Esophagus squamous epithelium (tissue), 5 donors: ENCODE results near the gene AAGAB. TPM values are rescaled to one million over a fixed set of nuclear protein-coding genes. Genes with fewer than 3 reads are reported as not detected.
A peak's percentile ranks its signal among the peaks of the same experiment; 100 is the strongest.
"Not testable (repeated sequence)": the region's sequence is repeated elsewhere in the genome, so short reads cannot be mapped to it uniquely, and the experiment has no call there.

Experiments
- DNase-seq: peaks from one replicate; lab custom pipeline; 2025; lab: John Stamatoyannopoulos, UW
- H3K27ac ChIP-seq, 4 donors: fragments of 200-600 bp; sonication (generic); one replicate each; pipeline ENCODE4 v1.5.1; 2016 to 2019; ENCODE audit warnings: mild to moderate bottlenecking in 1 of 4
- H3K27me3 ChIP-seq, 4 donors: fragments of 200-600 bp; sonication (generic); 1 replicate in 3 of 4; 2 replicates in 1 of 4; pipeline versions ENCODE4 v1.5.1 to v1.6.0; 2017 to 2021; ENCODE audit warnings: antibody characterized with exemption in 1 of 4
- H3K36me3 ChIP-seq, 3 donors: fragments of 200-600 bp; sonication (generic); one replicate each; pipeline ENCODE4 v1.5.1; 2016 to 2019
- H3K4me1 ChIP-seq, 3 donors: fragments of 200-600 bp; sonication (generic); one replicate each; pipeline ENCODE4 v1.5.1; 2017 to 2019
- H3K4me3 ChIP-seq, 4 donors: fragments of 200-600 bp; sonication (generic); 1 replicate in 3 of 4; 2 replicates in 1 of 4; pipeline ENCODE4 v1.5.1; 2016 to 2019; ENCODE audit warnings: mild to moderate bottlenecking in 2 of 4, moderate library complexity in 1 of 4
- H3K9me3 ChIP-seq, 3 donors: fragments of 200-600 bp; sonication (generic); one replicate each; pipeline ENCODE4 v1.5.1; 2016 to 2019
- POLR2A ChIP-seq, 4 donors: fragments of 450-650 bp; IDR thresholded peaks; one replicate each; pipeline ENCODE4 v1.6.1; 2017; ENCODE audit warnings: antibody characterized with exemption in 4 of 4, mild to moderate bottlenecking in 4 of 4, moderate library complexity in 3 of 4
- WGBS, 2 donors: methylation state at CpG; one replicate each; pipeline ENCODE4 v1.1.5; 2018; 5-methylcytosine and 5-hydroxymethylcytosine counted together
- intact Hi-C: fragments of 100-400 bp; cut with DNase I; formaldehyde crosslinking; loops from one replicate; pipeline ENCODE4 v1.15.0; 2022
- total RNA-seq, 4 donors: library from RNA; depleted of rRNA; stranded (reverse); fragments of >200 nt; gene quantifications; one replicate each; pipeline ENCODE4 v1.1.0, GENCODE V29; 2016
- TF ChIP-seq, protein P1 (sequence below), 6 experiments: fragments of 450-650 bp in 4 of 6; fragments of 200-600 bp in 2 of 6; sonication (generic) in 2 of 6; IDR thresholded peaks; one replicate each; pipeline ENCODE4 v1.5.1; 2016 to 2019; ENCODE audit warnings: antibody characterized with exemption in 6 of 6, mild to moderate bottlenecking in 4 of 6, moderate library complexity in 4 of 6
- donor health status: DM: yes; HTN: yes; CAD: no.

The AAGAB gene
- total RNA-seq, 4 donors from 2014 or later, result 16.7 to 35.6 (median 31.4) TPM

DNA sequence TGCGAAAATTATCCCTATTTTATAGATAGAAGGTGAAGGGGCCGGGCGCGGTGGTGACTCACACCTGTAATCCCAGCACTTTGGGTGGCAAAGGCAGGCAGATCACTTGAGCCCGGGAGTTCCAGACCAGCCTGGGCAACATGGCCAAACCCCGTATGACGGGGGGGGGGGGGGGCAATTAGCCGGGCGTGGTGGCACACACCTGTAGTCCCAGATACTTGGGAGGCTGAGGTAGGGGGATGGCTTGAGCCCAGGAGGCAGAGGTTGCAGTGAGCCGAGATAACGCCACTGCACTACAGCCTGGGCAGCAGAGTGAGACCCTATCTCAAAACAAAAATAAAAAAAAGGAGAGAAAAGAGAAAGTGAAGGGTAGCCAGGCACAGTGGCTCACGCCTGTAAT lies 1.4 kb downstream of the AAGAB start:
- Histone ChIP-seq H3K27ac (peak overlapping the region in 3 of 4 donors; percentile 88 to 91 (median 89)), H3K4me1 (peaks cover 12 to 30% (median 13%) of the 10 kb centered on the region in 3 donors), H3K9me3 (no peaks in the 10 kb centered on the region), H3K36me3 (no peaks in the 10 kb centered on the region), H3K4me3 (peak overlapping the region; percentile 58 to 89 (median 74)), H3K27me3 (no peaks in the 10 kb centered on the region)
- no peak for DNase-seq
- intact Hi-C loops, result no loop called here
- WGBS, 2 donors, result 50 to 73% methylated on average over 7 of the region's 12 CpGs
- TF ChIP-seq, protein P1, sequence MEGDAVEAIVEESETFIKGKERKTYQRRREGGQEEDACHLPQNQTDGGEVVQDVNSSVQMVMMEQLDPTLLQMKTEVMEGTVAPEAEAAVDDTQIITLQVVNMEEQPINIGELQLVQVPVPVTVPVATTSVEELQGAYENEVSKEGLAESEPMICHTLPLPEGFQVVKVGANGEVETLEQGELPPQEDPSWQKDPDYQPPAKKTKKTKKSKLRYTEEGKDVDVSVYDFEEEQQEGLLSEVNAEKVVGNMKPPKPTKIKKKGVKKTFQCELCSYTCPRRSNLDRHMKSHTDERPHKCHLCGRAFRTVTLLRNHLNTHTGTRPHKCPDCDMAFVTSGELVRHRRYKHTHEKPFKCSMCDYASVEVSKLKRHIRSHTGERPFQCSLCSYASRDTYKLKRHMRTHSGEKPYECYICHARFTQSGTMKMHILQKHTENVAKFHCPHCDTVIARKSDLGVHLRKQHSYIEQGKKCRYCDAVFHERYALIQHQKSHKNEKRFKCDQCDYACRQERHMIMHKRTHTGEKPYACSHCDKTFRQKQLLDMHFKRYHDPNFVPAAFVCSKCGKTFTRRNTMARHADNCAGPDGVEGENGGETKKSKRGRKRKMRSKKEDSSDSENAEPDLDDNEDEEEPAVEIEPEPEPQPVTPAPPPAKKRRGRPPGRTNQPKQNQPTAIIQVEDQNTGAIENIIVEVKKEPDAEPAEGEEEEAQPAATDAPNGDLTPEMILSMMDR (IDR thresholded peaks at IDR 0.05), result no peak

DNA sequence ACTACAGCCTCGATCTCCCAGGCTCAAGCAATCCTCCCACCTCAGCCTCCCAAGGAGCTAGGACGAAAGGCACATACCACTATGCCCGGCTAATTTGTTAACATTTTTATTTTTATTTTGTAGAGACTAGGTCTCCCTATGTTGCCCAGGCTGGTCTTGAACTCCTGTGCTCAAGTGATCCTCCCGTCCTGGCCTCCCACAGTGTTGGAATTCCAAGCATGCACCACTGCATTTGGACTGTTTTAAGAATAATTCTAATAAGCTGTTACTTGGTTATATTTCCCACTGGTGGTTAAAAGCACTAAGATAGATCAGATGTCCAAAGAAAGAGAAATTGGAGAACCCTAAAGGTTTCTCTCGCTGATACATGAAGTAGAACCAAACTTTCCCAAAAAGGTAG lies 3.1 kb downstream of the AAGAB start:
- WGBS, 2 donors, result 89 to 95% methylated on average over 5 of the region's 5 CpGs
- Histone ChIP-seq H3K36me3 (peaks cover 0 to 8% (median 0%) of the 10 kb centered on the region in 3 donors), H3K4me3 (no peak overlapping the region), H3K9me3 (no peaks in the 10 kb centered on the region), H3K27me3 (no peaks in the 10 kb centered on the region), H3K27ac (no peak overlapping the region), H3K4me1 (peaks cover 12 to 30% (median 13%) of the 10 kb centered on the region in 3 donors)
- no peak for DNase-seq
- TF ChIP-seq, protein P1 (IDR thresholded peaks at IDR 0.05), result no peak
- no peak for TF ChIP-seq POLR2A (IDR thresholded peaks at IDR 0.05)
- intact Hi-C loops, result no loop called here

DNA sequence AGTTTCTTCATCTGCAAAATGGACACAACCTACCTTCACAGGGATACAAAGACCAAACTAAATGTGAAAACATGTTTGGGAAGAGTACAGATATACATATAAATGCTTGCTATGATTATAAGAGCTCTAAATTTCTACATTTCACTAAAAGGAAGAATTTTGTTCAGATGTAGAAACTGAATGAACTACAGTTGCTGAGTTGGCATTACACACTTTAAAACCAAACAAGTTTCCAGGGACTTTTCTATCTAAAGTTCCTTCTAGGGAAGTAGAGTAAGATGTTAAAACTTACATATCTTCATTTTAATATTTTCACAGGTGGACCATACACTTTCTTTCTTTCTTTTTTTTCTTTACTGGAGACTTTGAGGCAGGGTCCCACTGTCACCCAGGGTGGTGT lies 4.6 kb downstream of the AAGAB start:
- Histone ChIP-seq H3K4me3 (no peak overlapping the region), H3K27me3 (no peaks in the 10 kb centered on the region), H3K27ac (no peak overlapping the region), H3K4me1 (peaks cover 12 to 23% (median 13%) of the 10 kb centered on the region in 3 donors), H3K36me3 (peaks cover 0 to 17% (median 0%) of the 10 kb centered on the region in 3 donors), H3K9me3 (no peaks in the 10 kb centered on the region)
- intact Hi-C loops, result no loop called here
- no peak for DNase-seq
- TF ChIP-seq, protein P1 (IDR thresholded peaks at IDR 0.05), result no peak
- TF ChIP-seq POLR2A (IDR thresholded peaks at IDR 0.05), result no peak

- H3K4me1 ChIP-seq, result peaks cover 3 to 19% (median 8%) of the 10 kb centered on the region in 3 donors
- no peak overlapping the region for H3K27ac ChIP-seq
- DNase-seq, result no peak
- no peak overlapping the region for H3K4me3 ChIP-seq
- H3K9me3 ChIP-seq, result no peaks in the 10 kb centered on the region
- H3K36me3 ChIP-seq, result peaks cover 0 to 17% (median 0%) of the 10 kb centered on the region in 3 donors
- TF ChIP-seq POLR2A (IDR thresholded peaks at IDR 0.05), result no peak
- TF ChIP-seq, protein P1 (IDR thresholded peaks at IDR 0.05), result no peak
- intact Hi-C loops, result no loop called here
- H3K27me3 ChIP-seq, result no peaks in the 10 kb centered on the region
Measured at GRCh38 chr15:67248011-67248505, 6.4 kb downstream of the AAGAB start.

DNA sequence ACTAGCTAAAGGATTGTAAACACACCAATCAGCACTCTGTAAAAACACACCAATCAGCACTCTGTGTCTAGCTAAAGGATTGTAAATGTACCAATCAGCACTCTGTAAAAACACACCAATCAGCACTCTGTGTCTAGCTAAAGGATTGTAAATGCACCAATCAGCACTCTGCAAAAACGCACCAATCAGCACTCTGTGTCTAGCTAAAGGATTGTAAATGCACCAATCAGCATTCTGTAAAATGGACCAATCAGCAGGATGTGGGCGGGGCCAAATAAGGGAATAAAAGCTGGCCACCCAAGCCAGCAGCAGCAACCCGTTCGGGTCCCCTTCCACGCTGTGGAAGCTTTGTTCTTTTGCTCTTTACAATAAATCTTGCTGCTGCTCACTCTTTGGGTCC lies 7.9 kb downstream of the AAGAB start:
- WGBS, 2 donors, result 99 to 100% methylated on average over 5 of the region's 5 CpGs
- intact Hi-C loops, H3K27ac ChIP-seq, H3K27me3 ChIP-seq, DNase-seq, H3K4me3 ChIP-seq, H3K9me3 ChIP-seq: not testable (repeated sequence)
- Histone ChIP-seq H3K36me3 (peaks cover 0 to 17% (median 0%) of the 10 kb centered on the region in 3 donors), H3K4me1 (peaks cover 4 to 16% (median 8%) of the 10 kb centered on the region in 3 donors)
